Astrocyte of the cerebellum (primary cell): Measurements from ENCODE around the gene OR10V1.

Experiments
- DNase-seq: peaks from one replicate; pipeline ENCODE4 v3.0.0-alpha.2; 2011; ENCODE audit warnings: low read depth
- H3K4me3 ChIP-seq: 2 replicates; pipeline ENCODE4 v1.5.1; 2011; ENCODE audit warnings: mild to moderate bottlenecking, low read depth, low read length, moderate library complexity
- in situ Hi-C: cut with HindIII; loops from 2 replicates; pipeline ENCODE4 v1.10.0; 2017; ENCODE audit warnings: low sequenced_read_pairs
- TF ChIP-seq, protein P1 (sequence below): IDR thresholded peaks from 2 replicates; pipeline ENCODE4 v1.5.1; 2012; ENCODE audit warnings: low read length, low read depth, moderate library complexity, mild to moderate bottlenecking; ENCODE audit errors: missing control alignments

The OR10V1 gene

DNA sequence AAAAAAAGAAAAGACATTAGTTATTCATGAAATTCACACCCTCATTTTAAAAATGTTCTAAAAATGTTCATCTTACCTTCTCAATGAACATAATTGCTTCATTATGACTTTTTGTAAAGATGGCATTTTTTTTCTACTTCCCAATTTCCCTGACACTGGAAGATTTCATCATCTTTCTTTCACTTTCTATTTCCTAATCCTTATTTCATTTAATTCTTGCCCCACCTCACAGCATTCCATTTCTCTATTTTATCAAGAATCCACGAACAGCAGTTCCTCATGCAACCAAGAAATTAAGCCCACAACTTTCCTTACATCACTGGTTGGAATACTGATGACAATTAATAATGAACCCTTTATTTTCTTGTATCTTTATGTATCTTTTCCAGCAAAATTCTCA, 46.7 kb downstream of the OR10V1 start:
- DNase-seq: no peak
- TF ChIP-seq, protein P1, sequence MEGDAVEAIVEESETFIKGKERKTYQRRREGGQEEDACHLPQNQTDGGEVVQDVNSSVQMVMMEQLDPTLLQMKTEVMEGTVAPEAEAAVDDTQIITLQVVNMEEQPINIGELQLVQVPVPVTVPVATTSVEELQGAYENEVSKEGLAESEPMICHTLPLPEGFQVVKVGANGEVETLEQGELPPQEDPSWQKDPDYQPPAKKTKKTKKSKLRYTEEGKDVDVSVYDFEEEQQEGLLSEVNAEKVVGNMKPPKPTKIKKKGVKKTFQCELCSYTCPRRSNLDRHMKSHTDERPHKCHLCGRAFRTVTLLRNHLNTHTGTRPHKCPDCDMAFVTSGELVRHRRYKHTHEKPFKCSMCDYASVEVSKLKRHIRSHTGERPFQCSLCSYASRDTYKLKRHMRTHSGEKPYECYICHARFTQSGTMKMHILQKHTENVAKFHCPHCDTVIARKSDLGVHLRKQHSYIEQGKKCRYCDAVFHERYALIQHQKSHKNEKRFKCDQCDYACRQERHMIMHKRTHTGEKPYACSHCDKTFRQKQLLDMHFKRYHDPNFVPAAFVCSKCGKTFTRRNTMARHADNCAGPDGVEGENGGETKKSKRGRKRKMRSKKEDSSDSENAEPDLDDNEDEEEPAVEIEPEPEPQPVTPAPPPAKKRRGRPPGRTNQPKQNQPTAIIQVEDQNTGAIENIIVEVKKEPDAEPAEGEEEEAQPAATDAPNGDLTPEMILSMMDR: no peak
- no peak overlapping the region for H3K4me3 ChIP-seq
- in situ Hi-C loops: loop anchor here (5.0 kb wide), 1 partner anchor 115 kb away; no protein-coding TSS in a partner anchor
